ENCODE data around the gene SYN1.

The SYN1 gene

DNA sequence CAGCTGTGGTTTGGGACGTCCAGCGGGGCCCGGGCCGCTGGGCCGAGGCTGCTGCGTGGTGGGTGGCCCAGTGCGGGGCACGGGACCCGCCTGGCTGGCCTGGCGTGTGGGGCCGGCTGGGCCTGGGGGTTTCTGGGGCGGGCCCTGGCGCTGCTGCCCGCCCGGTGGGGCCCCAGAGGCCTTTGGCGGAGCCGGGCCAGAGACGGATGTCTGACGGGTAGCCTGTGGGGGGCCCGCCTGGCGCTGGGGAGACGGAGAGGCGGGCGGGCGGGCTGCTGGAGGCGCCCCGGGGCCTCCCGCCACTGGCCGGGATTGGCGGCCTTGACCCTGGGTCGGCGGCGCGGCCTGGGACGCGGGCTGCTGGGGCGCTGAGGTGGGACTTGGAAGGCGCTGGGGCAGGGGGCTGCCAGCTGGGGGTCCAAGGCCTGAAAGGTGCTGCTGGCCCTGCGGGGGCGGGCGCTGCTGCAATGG lies 45.5 kb downstream of the SYN1 start:
- WGBS: 4% methylated on average over 5 of the region's 41 CpGs
- Histone ChIP-seq H2BK15ac (ENCODE audit: low read depth, poor library complexity, severe bottlenecking) (peak overlapping the region; percentile 98), H3K27me3 (ENCODE audit: control insufficient read depth in 1 of 2, insufficient read depth in 1 of 2, low read length in 2 of 2) (no peaks in the 10 kb centered on the region)

DNA sequence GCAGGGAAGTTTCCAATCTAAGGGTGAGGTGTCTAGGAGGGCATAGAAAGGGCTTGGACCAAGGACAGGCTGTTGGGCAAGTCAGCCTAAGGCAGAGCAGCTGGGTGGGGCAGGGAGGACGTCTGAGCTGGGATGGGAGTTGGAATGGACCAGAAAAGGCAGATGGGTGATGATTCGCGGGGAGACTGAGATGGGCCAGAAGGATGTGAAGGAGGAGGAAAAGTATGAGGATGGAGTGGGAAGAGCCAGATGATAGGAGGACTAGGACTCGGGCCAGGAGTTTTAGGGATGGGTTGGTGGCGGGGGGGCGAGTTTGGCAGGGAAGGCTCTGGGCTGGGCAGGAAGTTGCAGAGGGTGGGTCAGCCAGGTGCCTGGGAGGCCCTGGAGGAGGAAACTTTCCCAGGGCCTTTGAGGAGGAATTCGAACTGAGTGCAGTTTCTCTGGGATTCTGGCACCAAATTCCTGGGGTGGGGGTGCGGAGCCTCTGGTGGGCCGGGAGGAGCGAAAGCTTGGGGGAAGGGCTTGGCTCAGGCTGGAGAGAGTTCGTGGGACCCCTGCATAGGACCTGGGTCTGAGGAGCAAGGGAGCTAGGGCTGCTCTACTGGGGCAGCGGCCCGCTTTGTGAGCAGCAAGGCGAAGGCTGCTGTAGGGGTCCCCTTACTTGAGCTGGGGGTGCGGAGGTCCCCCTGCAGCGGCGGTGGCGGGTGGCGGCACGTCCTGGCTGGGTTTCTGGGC lies 46.1 kb downstream of the SYN1 start:
- H3K9ac ChIP-seq (ENCODE audit: low read length): peak overlapping the region; percentile 59
- H3K4me3 ChIP-seq (ENCODE audit: insufficient read depth in 1 of 2, low read depth in 1 of 2, low read length in 2 of 2): peak overlapping the region in 1 of 2 experiments; percentile 58
- 12% methylated on average over 17 of the region's 20 CpGs for WGBS
- H3K36me3 ChIP-seq (ENCODE audit: control insufficient read depth in 1 of 2, insufficient read depth in 2 of 2, low read depth in 1 of 2, low read length in 2 of 2): peaks cover 22 to 29% of the 10 kb centered on the region in 2 experiments
- peak overlapping the region in 1 of 2 experiments; percentile 61 for H3K4ac ChIP-seq (ENCODE audit: low read depth in 1 of 2, low read length in 2 of 2)
- no peaks in the 10 kb centered on the region for H3K27me3 ChIP-seq (ENCODE audit: control insufficient read depth in 1 of 2, insufficient read depth in 1 of 2, low read length in 2 of 2)
- H4K8ac ChIP-seq (ENCODE audit: low read length): peak overlapping the region; percentile 98
- peak; percentile 43 for DNase-seq
- H2BK120ac ChIP-seq (ENCODE audit: low read depth, low read length): peak overlapping the region; percentile 94
- peak overlapping the region; percentile 68 for H3K27ac ChIP-seq (ENCODE audit: low read length, poor library complexity, severe bottlenecking)
- H2BK15ac ChIP-seq (ENCODE audit: low read depth, poor library complexity, severe bottlenecking): no peak overlapping the region
- peak overlapping the region in 1 of 2 experiments; percentile 84 for H3K14ac ChIP-seq (ENCODE audit: low read length in 2 of 2)
- peak overlapping the region; percentile 92 for H2AK5ac ChIP-seq (ENCODE audit: low read length, severe bottlenecking)
- peak overlapping the region; percentile 92 to 93 for H3K18ac ChIP-seq (ENCODE audit: low read depth in 1 of 2, low read length in 2 of 2)
- peaks cover 19% of the 10 kb centered on the region for H3K4me1 ChIP-seq (ENCODE audit: control insufficient read depth, insufficient read depth, low read depth, low read length)
- peak overlapping the region; percentile 94 for H4K91ac ChIP-seq (ENCODE audit: low read length)
- no peak overlapping the region for H3K23ac ChIP-seq (ENCODE audit: low read length in 2 of 2)
- peak overlapping the region; percentile 4 for H2AFZ ChIP-seq (ENCODE audit: low read depth, low read length)
- H3K9me3 ChIP-seq (ENCODE audit: control insufficient read depth, low read length): peaks cover 2% of the 10 kb centered on the region
- peak overlapping the region; percentile 65 for H3K4me2 ChIP-seq (ENCODE audit: low read length, poor library complexity, severe bottlenecking)
- no peak overlapping the region for H2BK5ac ChIP-seq (ENCODE audit: low read depth, low read length, poor library complexity, severe bottlenecking)
- peaks cover 12% of the 10 kb centered on the region for H3K79me1 ChIP-seq (replicated peaks; ENCODE audit: low read length, poor library complexity, severe bottlenecking)
- H2BK12ac ChIP-seq (ENCODE audit: low read length in 2 of 2): peak overlapping the region in 1 of 2 experiments; percentile 72

More for the DNA sequence above, 45.5 kb downstream of the SYN1 start:
- Histone ChIP-seq H3K4ac (ENCODE audit: low read depth in 1 of 2, low read length in 2 of 2) (peak overlapping the region; percentile 83 to 94), H2BK120ac (ENCODE audit: low read depth, low read length) (peak overlapping the region; percentile 94), H3K36me3 (ENCODE audit: control insufficient read depth in 1 of 2, insufficient read depth in 2 of 2, low read depth in 1 of 2, low read length in 2 of 2) (peaks cover 20 to 23% of the 10 kb centered on the region in 2 experiments), H2BK5ac (ENCODE audit: low read depth, low read length, poor library complexity, severe bottlenecking) (no peak overlapping the region), H4K8ac (ENCODE audit: low read length) (peak overlapping the region; percentile 98), H3K27ac (ENCODE audit: low read length, poor library complexity, severe bottlenecking) (peak overlapping the region; percentile 68), H3K79me1 (replicated peaks; ENCODE audit: low read length, poor library complexity, severe bottlenecking) (peaks cover 11% of the 10 kb centered on the region), H3K9me3 (ENCODE audit: control insufficient read depth, low read length) (peaks cover 2% of the 10 kb centered on the region), H2BK12ac (ENCODE audit: low read length in 2 of 2) (peak overlapping the region in 1 of 2 experiments; percentile 88), H2AK5ac (ENCODE audit: low read length, severe bottlenecking) (no peak overlapping the region), H3K9ac (ENCODE audit: low read length) (peak overlapping the region; percentile 59), H3K23ac (ENCODE audit: low read length in 2 of 2) (no peak overlapping the region), H2AFZ (ENCODE audit: low read depth, low read length) (peak overlapping the region; percentile 39), H3K18ac (ENCODE audit: low read depth in 1 of 2, low read length in 2 of 2) (peak overlapping the region; percentile 92 to 93), H4K91ac (ENCODE audit: low read length) (peak overlapping the region; percentile 95), H3K14ac (ENCODE audit: low read length in 2 of 2) (peak overlapping the region in 1 of 2 experiments; percentile 84), H3K4me1 (ENCODE audit: control insufficient read depth, insufficient read depth, low read depth, low read length) (peaks cover 19% of the 10 kb centered on the region), H3K4me2 (ENCODE audit: low read length, poor library complexity, severe bottlenecking) (peak overlapping the region; percentile 65), H3K4me3 (ENCODE audit: insufficient read depth in 1 of 2, low read depth in 1 of 2, low read length in 2 of 2) (peak overlapping the region in 1 of 2 experiments; percentile 58)
- peak; percentile 41 for DNase-seq

DNA sequence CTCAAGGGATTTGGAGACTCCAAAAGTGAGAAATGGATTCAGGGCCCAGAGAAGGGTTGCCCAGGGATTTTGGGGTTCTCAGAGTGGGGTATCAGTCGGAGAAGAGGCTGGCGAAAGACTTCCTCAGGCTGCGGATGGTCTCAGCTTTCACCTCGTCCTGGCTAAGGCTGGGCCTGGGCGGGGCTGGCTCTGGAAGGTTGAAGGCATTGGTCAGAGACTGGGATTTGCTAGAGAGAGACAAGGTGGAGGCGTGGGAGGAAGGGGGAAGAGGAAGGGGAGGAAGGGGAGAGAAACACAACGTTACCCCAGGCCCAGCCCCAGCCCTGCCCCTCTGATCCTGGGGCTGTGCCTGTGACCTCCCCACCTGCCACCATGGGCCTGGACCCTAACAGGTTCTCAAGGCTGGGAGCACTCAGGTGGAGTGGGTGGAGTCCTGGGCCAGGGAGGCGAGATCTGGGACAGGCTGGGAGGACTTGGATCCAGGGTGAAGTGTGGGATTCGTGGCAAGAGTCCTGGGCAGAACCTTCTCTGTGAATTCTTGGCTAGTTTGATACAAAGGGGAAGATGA lies 46.8 kb downstream of the SYN1 start:
- Histone ChIP-seq H3K9me3 (ENCODE audit: control insufficient read depth, low read length) (peaks cover 2% of the 10 kb centered on the region), H3K18ac (ENCODE audit: low read depth in 1 of 2, low read length in 2 of 2) (peak overlapping the region in 1 of 2 experiments; percentile 80), H2BK12ac (ENCODE audit: low read length in 2 of 2) (no peak overlapping the region), H2BK120ac (ENCODE audit: low read depth, low read length) (no peak overlapping the region), H3K4me3 (ENCODE audit: insufficient read depth in 1 of 2, low read depth in 1 of 2, low read length in 2 of 2) (no peak overlapping the region), H2AFZ (ENCODE audit: low read depth, low read length) (no peak overlapping the region), H4K91ac (ENCODE audit: low read length) (peak overlapping the region; percentile 50), H2BK15ac (ENCODE audit: low read depth, poor library complexity, severe bottlenecking) (no peak overlapping the region), H2AK5ac (ENCODE audit: low read length, severe bottlenecking) (peak overlapping the region; percentile 92), H3K79me1 (replicated peaks; ENCODE audit: low read length, poor library complexity, severe bottlenecking) (peaks cover 12% of the 10 kb centered on the region), H3K27me3 (ENCODE audit: control insufficient read depth in 1 of 2, insufficient read depth in 1 of 2, low read length in 2 of 2) (no peaks in the 10 kb centered on the region), H3K4ac (ENCODE audit: low read depth in 1 of 2, low read length in 2 of 2) (peak overlapping the region in 1 of 2 experiments; percentile 15), H3K36me3 (ENCODE audit: control insufficient read depth in 1 of 2, insufficient read depth in 2 of 2, low read depth in 1 of 2, low read length in 2 of 2) (peaks cover 26 to 33% of the 10 kb centered on the region in 2 experiments), H4K8ac (ENCODE audit: low read length) (peak overlapping the region; percentile 4), H3K4me1 (ENCODE audit: control insufficient read depth, insufficient read depth, low read depth, low read length) (peaks cover 17% of the 10 kb centered on the region), H3K9ac (ENCODE audit: low read length) (no peak overlapping the region), H3K23ac (ENCODE audit: low read length in 2 of 2) (no peak overlapping the region), H3K27ac (ENCODE audit: low read length, poor library complexity, severe bottlenecking) (peak overlapping the region; percentile 47), H3K4me2 (ENCODE audit: low read length, poor library complexity, severe bottlenecking) (no peak overlapping the region), H2BK5ac (ENCODE audit: low read depth, low read length, poor library complexity, severe bottlenecking) (no peak overlapping the region), H3K14ac (ENCODE audit: low read length in 2 of 2) (peak overlapping the region in 1 of 2 experiments; percentile 84)
- WGBS: 80% methylated on average over 8 of the region's 9 CpGs
- no peak for DNase-seq

DNA sequence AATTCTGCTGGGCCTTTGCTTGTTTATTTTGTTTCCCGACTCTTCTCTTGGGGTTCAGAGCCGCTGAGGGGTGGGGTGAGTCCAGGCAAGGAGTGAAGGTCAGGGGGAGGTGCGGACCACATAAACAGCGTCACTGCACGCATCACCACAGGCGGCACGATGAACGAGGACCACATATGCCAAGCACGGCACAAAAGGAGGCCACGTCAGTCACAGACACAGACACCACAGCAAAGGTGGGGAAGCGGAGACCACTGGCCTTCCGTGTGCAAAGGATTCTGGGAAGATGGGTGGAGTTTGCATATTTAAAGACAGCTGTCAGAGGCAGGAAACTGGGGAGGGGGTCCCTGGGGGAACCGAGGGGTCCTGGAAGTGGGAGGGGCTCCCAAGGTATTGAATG lies 47.8 kb downstream of the SYN1 start:
- 97% methylated on average over 13 of the region's 13 CpGs for WGBS
- Histone ChIP-seq H3K36me3 (ENCODE audit: control insufficient read depth in 1 of 2, insufficient read depth in 2 of 2, low read depth in 1 of 2, low read length in 2 of 2) (peaks cover 36 to 40% of the 10 kb centered on the region in 2 experiments), H2BK120ac (ENCODE audit: low read depth, low read length) (no peak overlapping the region), H4K8ac (ENCODE audit: low read length) (no peak overlapping the region), H3K27ac (ENCODE audit: low read length, poor library complexity, severe bottlenecking) (no peak overlapping the region), H2AFZ (ENCODE audit: low read depth, low read length) (no peak overlapping the region), H3K4me2 (ENCODE audit: low read length, poor library complexity, severe bottlenecking) (no peak overlapping the region), H3K79me1 (replicated peaks; ENCODE audit: low read length, poor library complexity, severe bottlenecking) (peaks cover 13% of the 10 kb centered on the region), H2BK15ac (ENCODE audit: low read depth, poor library complexity, severe bottlenecking) (no peak overlapping the region), H3K14ac (ENCODE audit: low read length in 2 of 2) (no peak overlapping the region), H3K4me1 (ENCODE audit: control insufficient read depth, insufficient read depth, low read depth, low read length) (peaks cover 13% of the 10 kb centered on the region), H3K4ac (ENCODE audit: low read depth in 1 of 2, low read length in 2 of 2) (no peak overlapping the region), H3K27me3 (ENCODE audit: control insufficient read depth in 1 of 2, insufficient read depth in 1 of 2, low read length in 2 of 2) (no peaks in the 10 kb centered on the region), H3K4me3 (ENCODE audit: insufficient read depth in 1 of 2, low read depth in 1 of 2, low read length in 2 of 2) (no peak overlapping the region), H3K9me3 (ENCODE audit: control insufficient read depth, low read length) (peaks cover 2% of the 10 kb centered on the region), H3K23ac (ENCODE audit: low read length in 2 of 2) (no peak overlapping the region), H2AK5ac (ENCODE audit: low read length, severe bottlenecking) (no peak overlapping the region), H3K9ac (ENCODE audit: low read length) (no peak overlapping the region), H3K18ac (ENCODE audit: low read depth in 1 of 2, low read length in 2 of 2) (no peak overlapping the region), H2BK12ac (ENCODE audit: low read length in 2 of 2) (no peak overlapping the region), H2BK5ac (ENCODE audit: low read depth, low read length, poor library complexity, severe bottlenecking) (no peak overlapping the region), H4K91ac (ENCODE audit: low read length) (no peak overlapping the region)
- DNase-seq: no peak

Measured in mesenchymal stem cell (in vitro differentiated cells and primary cell).